ENCODE results near the gene PNPLA2. TPM values are rescaled to one million over a fixed set of nuclear protein-coding genes. Genes with fewer than 3 reads are reported as not detected.

PNPLA2 gene
- total and polyA plus RNA-seq, 5 donors from 2014 or later: 23.9 to 195 (median 24.9) TPM

DNA sequence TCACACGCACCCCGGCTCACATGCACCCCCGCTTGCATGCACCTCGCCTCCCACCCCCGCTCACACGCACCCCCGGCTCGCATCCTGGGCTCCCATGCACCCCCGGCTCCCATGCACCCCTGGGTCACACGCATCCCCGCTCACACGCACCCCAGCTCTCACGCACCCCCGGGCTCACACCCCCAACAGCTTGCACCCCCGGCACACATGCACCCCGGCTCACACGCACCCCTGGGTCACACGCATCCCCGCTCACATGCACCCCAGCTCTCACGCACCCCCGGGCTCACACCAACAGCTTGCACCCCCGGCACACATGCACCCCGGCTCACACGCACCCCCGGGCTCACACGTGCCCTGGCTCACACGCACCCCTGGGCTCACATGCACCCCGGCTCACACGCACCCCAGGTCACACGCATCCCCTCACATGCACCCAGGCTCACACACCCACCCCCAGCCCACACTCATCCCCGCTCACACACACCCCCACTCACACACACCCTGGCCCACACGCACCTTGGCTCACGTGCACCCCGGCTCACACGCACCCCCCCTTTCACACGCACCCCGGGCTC is 40.1 kb downstream of the PNPLA2 start:
- Histone ChIP-seq H3K4me3 (ENCODE audit: low read depth, low read length) (no peak overlapping the region), H3K27ac (ENCODE audit: insufficient read depth, low read length, poor library complexity, severe bottlenecking) (no peak overlapping the region), H3K9me3 (ENCODE audit: control insufficient read depth in 2 of 2, low read length in 2 of 2) (no peaks in the 10 kb centered on the region), H3K36me3 (ENCODE audit: control insufficient read depth, insufficient read depth, low read length) (no peaks in the 10 kb centered on the region), H3K27me3 (ENCODE audit: control insufficient read depth, insufficient read depth, low read length) (no peaks in the 10 kb centered on the region), H3K4me1 (ENCODE audit: control insufficient read depth, insufficient read depth, low read length, poor library complexity, severe bottlenecking) (no peaks in the 10 kb centered on the region)
- H3K27ac Mint-ChIP-seq: no peak overlapping the region
- H3K36me3 Mint-ChIP-seq: no peaks in the 10 kb centered on the region
- H3K4me3 Mint-ChIP-seq: no peak overlapping the region
- ATAC-seq (ENCODE audit: low read depth in 2 of 2): no peak
- H3K27me3 Mint-ChIP-seq: peaks cover 4% of the 10 kb centered on the region
- DNase-seq: no peak
- no peaks in the 10 kb centered on the region for H3K4me1 Mint-ChIP-seq
- H3K9me3 Mint-ChIP-seq: no peaks in the 10 kb centered on the region

DNA sequence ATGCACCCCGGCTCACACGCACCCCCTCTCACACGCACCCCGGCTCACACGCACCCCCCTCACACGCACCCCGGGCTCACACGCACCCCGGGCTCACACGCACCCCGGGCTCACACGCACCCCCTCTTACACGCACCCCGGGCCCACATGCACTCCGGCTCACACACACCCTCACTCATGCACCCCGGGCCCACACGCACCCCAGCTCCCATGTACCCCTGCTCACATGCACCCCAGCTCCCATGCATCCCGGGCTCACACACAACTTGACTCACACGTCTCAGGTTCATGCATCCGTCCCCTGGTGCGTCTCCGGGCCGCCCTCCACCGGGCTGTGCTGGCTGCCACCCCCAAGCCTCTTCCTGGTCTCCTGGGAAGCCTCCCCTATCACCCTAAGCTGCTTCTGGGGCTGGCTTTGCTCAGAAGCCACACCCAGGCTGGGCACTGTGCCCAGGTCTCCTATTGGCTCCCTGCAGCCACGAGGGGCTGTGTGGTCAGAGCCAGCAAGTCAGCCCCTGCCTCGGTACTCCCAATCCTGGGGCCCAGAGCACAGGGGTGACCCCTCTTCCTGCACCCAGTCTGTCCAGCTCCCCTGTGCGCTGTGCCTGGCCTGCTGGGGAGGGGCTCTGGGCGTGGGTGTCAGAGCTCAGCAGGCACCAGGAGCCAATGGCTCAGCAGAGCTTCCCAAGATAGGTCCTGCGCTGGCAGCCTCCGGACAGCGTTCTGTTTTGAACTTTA is 40.8 kb downstream of the PNPLA2 start:
- no peak for DNase-seq
- no peak overlapping the region for H3K27ac ChIP-seq (ENCODE audit: insufficient read depth, low read length, poor library complexity, severe bottlenecking)
- H3K9me3 Mint-ChIP-seq: no peaks in the 10 kb centered on the region
- H3K27me3 Mint-ChIP-seq: peaks cover 4% of the 10 kb centered on the region
- no peak overlapping the region for H3K4me3 Mint-ChIP-seq
- no peaks in the 10 kb centered on the region for H3K36me3 Mint-ChIP-seq
- no peaks in the 10 kb centered on the region for H3K4me1 ChIP-seq (ENCODE audit: control insufficient read depth, insufficient read depth, low read length, poor library complexity, severe bottlenecking)
- H3K4me3 ChIP-seq (ENCODE audit: low read depth, low read length): no peak overlapping the region
- no peaks in the 10 kb centered on the region for H3K36me3 ChIP-seq (ENCODE audit: control insufficient read depth, insufficient read depth, low read length)
- H3K4me1 Mint-ChIP-seq: no peaks in the 10 kb centered on the region
- no peak for ATAC-seq (ENCODE audit: low read depth in 2 of 2)
- no peaks in the 10 kb centered on the region for H3K9me3 ChIP-seq (ENCODE audit: control insufficient read depth in 2 of 2, low read length in 2 of 2)
- no peaks in the 10 kb centered on the region for H3K27me3 ChIP-seq (ENCODE audit: control insufficient read depth, insufficient read depth, low read length)
- no peak overlapping the region for H3K27ac Mint-ChIP-seq

DNA sequence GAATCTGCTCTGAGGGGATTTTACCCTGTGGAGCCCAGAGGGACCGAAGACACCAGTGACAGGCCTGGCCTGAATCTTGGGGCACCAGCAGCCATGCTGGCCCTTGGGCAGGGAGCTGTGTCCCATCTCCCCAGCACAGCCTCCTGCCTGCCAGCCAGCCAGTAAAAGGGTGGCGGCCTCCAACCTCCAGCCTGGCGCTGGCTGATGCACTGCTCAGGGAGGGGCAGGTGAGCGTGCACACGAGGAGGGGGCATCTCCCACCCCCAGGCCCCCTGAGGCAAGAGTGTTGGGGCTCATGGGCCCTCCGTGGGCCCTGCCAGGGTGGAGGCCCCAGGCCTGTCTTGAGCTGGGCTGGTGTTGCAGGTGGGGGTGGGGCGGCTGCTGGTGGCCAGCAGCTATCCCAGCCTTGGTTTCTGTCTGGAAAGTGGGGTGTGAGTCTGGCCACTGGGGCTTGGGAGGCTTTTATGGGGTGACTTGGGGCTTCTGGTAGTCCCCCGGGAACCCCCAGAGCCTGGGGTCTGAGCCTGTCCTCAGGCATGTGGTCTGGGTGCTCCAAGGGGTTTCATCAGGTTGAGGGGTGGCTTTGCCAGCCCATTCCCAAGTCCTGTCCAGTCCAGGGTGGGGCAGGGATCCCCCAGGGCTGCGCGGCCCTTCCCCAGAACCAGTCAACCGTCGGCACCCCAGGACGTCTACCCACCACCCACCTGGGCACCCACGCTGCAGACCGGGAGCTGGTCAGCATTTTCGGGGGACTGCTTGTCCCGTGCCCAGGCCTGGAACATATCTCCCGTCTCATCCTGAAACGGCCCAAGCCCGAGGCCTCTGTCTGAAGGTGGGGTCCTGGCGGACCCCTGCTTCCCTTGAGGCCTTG is 41.8 kb downstream of the PNPLA2 start:
- DNase-seq (no peak), ATAC-seq (ENCODE audit: low read depth in 2 of 2) (no peak)
- H3K4me3 ChIP-seq (ENCODE audit: low read depth, low read length): no peak overlapping the region
- H3K9me3 ChIP-seq (ENCODE audit: control insufficient read depth in 2 of 2, low read length in 2 of 2): no peaks in the 10 kb centered on the region
- no peak overlapping the region for H3K27ac ChIP-seq (ENCODE audit: insufficient read depth, low read length, poor library complexity, severe bottlenecking)
- Mint-ChIP-seq H3K4me3 (no peak overlapping the region), H3K27me3 (peaks cover 4% of the 10 kb centered on the region), H3K9me3 (no peaks in the 10 kb centered on the region), H3K36me3 (no peaks in the 10 kb centered on the region), H3K27ac (no peak overlapping the region), H3K4me1 (no peaks in the 10 kb centered on the region)
- H3K27me3 ChIP-seq (ENCODE audit: control insufficient read depth, insufficient read depth, low read length): no peaks in the 10 kb centered on the region
- H3K4me1 ChIP-seq (ENCODE audit: control insufficient read depth, insufficient read depth, low read length, poor library complexity, severe bottlenecking): no peaks in the 10 kb centered on the region
- no peaks in the 10 kb centered on the region for H3K36me3 ChIP-seq (ENCODE audit: control insufficient read depth, insufficient read depth, low read length)

DNA sequence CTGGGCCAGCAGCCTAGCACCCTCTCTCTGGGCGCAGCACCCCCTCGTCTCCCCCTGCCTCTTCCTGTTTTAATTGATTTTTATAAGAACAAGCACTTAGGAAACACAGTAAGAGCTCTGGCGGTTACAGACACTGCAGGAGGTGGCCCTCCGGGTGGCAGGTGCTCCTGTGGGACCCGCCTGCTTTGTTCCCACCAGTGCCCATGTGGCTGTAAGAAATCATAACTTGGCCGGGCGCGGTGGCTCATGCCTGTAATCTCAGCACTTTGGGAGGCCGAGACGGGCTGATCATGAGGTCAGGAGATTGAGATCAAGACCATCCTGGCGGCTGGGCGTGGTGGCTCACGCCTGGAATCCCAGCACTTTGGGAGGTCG is 42.4 kb downstream of the PNPLA2 start:
- H3K4me1 Mint-ChIP-seq: no peaks in the 10 kb centered on the region
- H3K27me3 Mint-ChIP-seq: peaks cover 4% of the 10 kb centered on the region
- H3K27ac Mint-ChIP-seq: no peak overlapping the region
- Histone ChIP-seq H3K4me3 (ENCODE audit: low read depth, low read length) (no peak overlapping the region), H3K36me3 (ENCODE audit: control insufficient read depth, insufficient read depth, low read length) (no peaks in the 10 kb centered on the region), H3K4me1 (ENCODE audit: control insufficient read depth, insufficient read depth, low read length, poor library complexity, severe bottlenecking) (no peaks in the 10 kb centered on the region), H3K27me3 (ENCODE audit: control insufficient read depth, insufficient read depth, low read length) (no peaks in the 10 kb centered on the region), H3K9me3 (ENCODE audit: control insufficient read depth in 2 of 2, low read length in 2 of 2) (no peaks in the 10 kb centered on the region), H3K27ac (ENCODE audit: insufficient read depth, low read length, poor library complexity, severe bottlenecking) (no peak overlapping the region)
- H3K4me3 Mint-ChIP-seq: no peak overlapping the region
- ATAC-seq (ENCODE audit: low read depth in 2 of 2) (no peak), DNase-seq (no peak)
- no peaks in the 10 kb centered on the region for H3K36me3 Mint-ChIP-seq
- no peaks in the 10 kb centered on the region for H3K9me3 Mint-ChIP-seq

DNA sequence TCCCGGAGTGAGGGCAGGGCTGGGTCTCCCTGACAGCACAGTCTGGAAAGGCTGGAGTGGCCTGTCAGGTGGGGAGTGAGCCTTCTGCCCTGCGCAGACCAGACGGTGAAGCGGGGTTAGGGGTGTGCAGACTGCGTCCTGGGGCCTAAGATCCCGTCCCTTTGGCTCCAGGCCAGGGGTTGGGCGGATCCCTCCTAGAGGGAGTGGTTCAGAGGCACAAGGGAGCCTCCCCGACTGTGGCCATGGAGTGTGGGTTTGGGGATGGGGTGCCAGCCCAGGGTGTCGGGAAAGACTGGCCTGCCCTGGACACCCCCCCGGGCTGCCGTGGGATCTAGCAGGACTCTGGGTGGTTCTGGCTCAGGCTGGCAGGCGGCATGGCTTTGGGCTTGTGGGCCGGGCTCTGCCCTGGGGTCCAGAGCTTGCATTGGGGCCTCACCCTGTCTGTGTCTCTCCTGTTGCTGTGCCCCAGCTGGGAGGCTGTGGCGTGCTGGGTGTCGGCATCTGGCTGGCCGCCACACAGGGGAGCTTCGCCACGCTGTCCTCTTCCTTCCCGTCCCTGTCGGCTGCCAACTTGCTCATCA is 43.5 kb downstream of the PNPLA2 start:
- no peak overlapping the region for H3K27ac ChIP-seq (ENCODE audit: insufficient read depth, low read length, poor library complexity, severe bottlenecking)
- no peaks in the 10 kb centered on the region for H3K36me3 Mint-ChIP-seq
- ATAC-seq (ENCODE audit: low read depth in 2 of 2): no peak
- H3K4me3 ChIP-seq (ENCODE audit: low read depth, low read length): no peak overlapping the region
- H3K27ac Mint-ChIP-seq: no peak overlapping the region
- H3K4me1 Mint-ChIP-seq: no peaks in the 10 kb centered on the region
- H3K9me3 Mint-ChIP-seq: no peaks in the 10 kb centered on the region
- DNase-seq: no peak
- H3K9me3 ChIP-seq (ENCODE audit: control insufficient read depth in 2 of 2, low read length in 2 of 2): no peaks in the 10 kb centered on the region
- H3K4me3 Mint-ChIP-seq: no peak overlapping the region
- H3K36me3 ChIP-seq (ENCODE audit: control insufficient read depth, insufficient read depth, low read length): no peaks in the 10 kb centered on the region
- H3K4me1 ChIP-seq (ENCODE audit: control insufficient read depth, insufficient read depth, low read length, poor library complexity, severe bottlenecking): no peaks in the 10 kb centered on the region
- peaks cover 4% of the 10 kb centered on the region for H3K27me3 Mint-ChIP-seq
- no peaks in the 10 kb centered on the region for H3K27me3 ChIP-seq (ENCODE audit: control insufficient read depth, insufficient read depth, low read length)

DNA sequence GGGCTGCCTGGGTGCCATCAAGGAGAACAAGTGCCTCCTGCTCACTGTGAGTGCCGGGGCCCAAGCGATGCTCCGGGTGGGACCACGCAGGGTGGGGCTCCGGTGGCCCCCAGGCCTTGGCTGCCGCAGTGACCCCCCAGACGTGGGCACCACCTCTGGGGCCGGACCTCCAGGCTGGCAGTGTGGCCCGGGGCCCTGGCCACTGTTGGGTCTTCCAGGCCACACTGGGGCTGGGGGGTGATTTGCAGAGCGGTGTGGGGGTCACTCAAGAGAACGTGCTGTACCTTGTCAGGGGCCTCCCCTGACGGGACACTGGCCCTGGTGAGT is 43.9 kb downstream of the PNPLA2 start:
- H3K4me3 ChIP-seq (ENCODE audit: low read depth, low read length): no peak overlapping the region
- no peaks in the 10 kb centered on the region for H3K9me3 Mint-ChIP-seq
- H3K36me3 Mint-ChIP-seq: no peaks in the 10 kb centered on the region

DNA sequence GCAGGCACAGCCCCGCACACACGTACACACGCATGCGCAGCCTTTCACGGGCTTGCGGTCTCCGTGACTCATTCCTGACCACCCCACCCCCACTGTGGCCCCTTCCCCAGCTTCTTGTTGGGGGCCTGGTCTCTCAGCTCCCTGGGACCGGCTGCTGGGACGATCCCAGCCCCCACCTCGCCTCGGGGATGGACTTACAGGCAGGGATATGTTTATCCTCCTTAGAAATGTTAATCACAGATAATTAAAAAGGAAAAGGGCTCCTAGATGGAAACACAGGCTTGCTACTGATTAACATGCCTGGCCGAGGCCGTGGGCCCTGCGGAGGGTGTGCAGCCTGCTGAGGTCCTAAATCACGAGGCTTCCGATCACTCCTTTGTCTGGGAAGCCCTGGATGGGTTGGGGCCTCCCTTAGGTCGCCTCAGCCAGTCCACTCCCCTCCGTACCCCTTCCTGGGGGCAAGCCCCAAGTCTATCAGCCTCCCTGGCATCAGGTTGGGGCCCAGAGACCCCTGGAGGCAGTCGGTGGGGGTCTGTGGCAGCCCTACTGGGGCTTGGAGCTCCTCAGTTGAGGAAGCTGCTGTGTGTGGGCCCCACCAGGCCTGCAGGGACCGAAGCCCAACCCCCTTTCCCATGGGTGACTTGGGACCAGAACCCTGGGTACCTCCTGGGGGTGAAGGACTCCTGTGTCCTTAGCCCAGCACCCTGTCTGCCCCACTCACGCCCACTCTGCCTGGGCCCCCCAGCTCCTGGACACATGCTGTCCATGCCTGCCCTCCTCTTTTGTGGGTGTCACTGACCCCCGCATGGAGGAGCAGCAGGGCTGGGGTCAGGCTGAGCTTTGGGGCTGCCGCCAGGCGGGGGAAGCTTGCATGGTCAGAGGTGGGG is 44.6 kb downstream of the PNPLA2 start:
- peak overlapping the region in 1 of 3 donors; percentile 26 for H3K27ac Mint-ChIP-seq
- Histone ChIP-seq H3K9me3 (ENCODE audit: control insufficient read depth in 2 of 2, low read length in 2 of 2) (no peaks in the 10 kb centered on the region), H3K4me1 (ENCODE audit: control insufficient read depth, insufficient read depth, low read length, poor library complexity, severe bottlenecking) (no peaks in the 10 kb centered on the region), H3K36me3 (ENCODE audit: control insufficient read depth, insufficient read depth, low read length) (no peaks in the 10 kb centered on the region), H3K4me3 (ENCODE audit: low read depth, low read length) (no peak overlapping the region), H3K27me3 (ENCODE audit: control insufficient read depth, insufficient read depth, low read length) (no peaks in the 10 kb centered on the region), H3K27ac (ENCODE audit: insufficient read depth, low read length, poor library complexity, severe bottlenecking) (no peak overlapping the region)
- H3K27me3 Mint-ChIP-seq: no peaks in the 10 kb centered on the region
- ATAC-seq (ENCODE audit: low read depth in 2 of 2) (no peak), DNase-seq (no peak)
- H3K9me3 Mint-ChIP-seq: no peaks in the 10 kb centered on the region
- H3K4me3 Mint-ChIP-seq: no peak overlapping the region
- no peaks in the 10 kb centered on the region for H3K4me1 Mint-ChIP-seq
- no peaks in the 10 kb centered on the region for H3K36me3 Mint-ChIP-seq

More for the DNA sequence above, 43.9 kb downstream of the PNPLA2 start:
- H3K27ac Mint-ChIP-seq: no peak overlapping the region
- no peaks in the 10 kb centered on the region for H3K4me1 ChIP-seq (ENCODE audit: control insufficient read depth, insufficient read depth, low read length, poor library complexity, severe bottlenecking)
- DNase-seq: no peak
- no peak for ATAC-seq (ENCODE audit: low read depth in 2 of 2)
- H3K4me1 Mint-ChIP-seq: no peaks in the 10 kb centered on the region
- no peak overlapping the region for H3K4me3 Mint-ChIP-seq
- peaks cover 3% of the 10 kb centered on the region for H3K27me3 Mint-ChIP-seq
- H3K9me3 ChIP-seq (ENCODE audit: control insufficient read depth in 2 of 2, low read length in 2 of 2): no peaks in the 10 kb centered on the region
- H3K36me3 ChIP-seq (ENCODE audit: control insufficient read depth, insufficient read depth, low read length): no peaks in the 10 kb centered on the region
- H3K27me3 ChIP-seq (ENCODE audit: control insufficient read depth, insufficient read depth, low read length): no peaks in the 10 kb centered on the region
- H3K27ac ChIP-seq (ENCODE audit: insufficient read depth, low read length, poor library complexity, severe bottlenecking): no peak overlapping the region
